Kidney capillary endothelial cell (primary cell): ENCODE data around the gene CXorf49.
"Not testable (repeated sequence)": the region's sequence is repeated elsewhere in the genome, so short reads cannot be mapped to it uniquely, and the experiment has no call there.

ENCODE experiments used
- DNase-seq: peaks from one replicate; pipeline ENCODE4 v3.0.0-alpha.2; 2018; ENCODE audit warnings: low spot score

CXorf49 gene

DNA sequence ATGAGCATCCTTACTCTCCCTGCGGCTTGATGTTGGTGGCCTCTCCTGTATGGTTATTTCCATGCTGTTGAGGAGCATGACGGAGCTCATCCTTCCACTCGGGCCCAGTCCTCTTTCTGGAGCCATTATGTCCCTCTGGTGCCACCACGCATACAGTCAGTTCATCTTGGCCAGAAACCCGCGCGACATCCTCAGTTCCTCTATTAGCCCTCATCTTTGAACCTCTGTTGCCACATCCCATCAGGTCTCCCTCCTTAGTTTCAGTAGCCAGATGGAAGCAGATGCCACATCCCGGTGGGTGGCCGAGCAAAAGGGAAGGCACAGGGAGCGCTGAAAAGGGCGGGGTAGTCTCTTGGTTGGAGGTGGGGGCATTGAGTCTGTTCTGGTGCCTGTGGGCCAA is 46.1 kb downstream of the CXorf49 start:
- DNase-seq, result no peak

- DNase-seq, result no peak
These were observed 46.9 kb downstream of the CXorf49 start for GRCh38 chrX:71671043-71671780.

GRCh38 chrX:71669947-71670346 is 48.1 kb downstream of the CXorf49 start:
- DNase-seq, result not testable (repeated sequence)

- DNase-seq, result no peak
These were observed 48.6 kb downstream of the CXorf49 start for GRCh38 chrX:71669492-71669891.

- DNase-seq, result no peak
These were observed 49.9 kb downstream of the CXorf49 start for GRCh38 chrX:71668248-71668595.

DNA sequence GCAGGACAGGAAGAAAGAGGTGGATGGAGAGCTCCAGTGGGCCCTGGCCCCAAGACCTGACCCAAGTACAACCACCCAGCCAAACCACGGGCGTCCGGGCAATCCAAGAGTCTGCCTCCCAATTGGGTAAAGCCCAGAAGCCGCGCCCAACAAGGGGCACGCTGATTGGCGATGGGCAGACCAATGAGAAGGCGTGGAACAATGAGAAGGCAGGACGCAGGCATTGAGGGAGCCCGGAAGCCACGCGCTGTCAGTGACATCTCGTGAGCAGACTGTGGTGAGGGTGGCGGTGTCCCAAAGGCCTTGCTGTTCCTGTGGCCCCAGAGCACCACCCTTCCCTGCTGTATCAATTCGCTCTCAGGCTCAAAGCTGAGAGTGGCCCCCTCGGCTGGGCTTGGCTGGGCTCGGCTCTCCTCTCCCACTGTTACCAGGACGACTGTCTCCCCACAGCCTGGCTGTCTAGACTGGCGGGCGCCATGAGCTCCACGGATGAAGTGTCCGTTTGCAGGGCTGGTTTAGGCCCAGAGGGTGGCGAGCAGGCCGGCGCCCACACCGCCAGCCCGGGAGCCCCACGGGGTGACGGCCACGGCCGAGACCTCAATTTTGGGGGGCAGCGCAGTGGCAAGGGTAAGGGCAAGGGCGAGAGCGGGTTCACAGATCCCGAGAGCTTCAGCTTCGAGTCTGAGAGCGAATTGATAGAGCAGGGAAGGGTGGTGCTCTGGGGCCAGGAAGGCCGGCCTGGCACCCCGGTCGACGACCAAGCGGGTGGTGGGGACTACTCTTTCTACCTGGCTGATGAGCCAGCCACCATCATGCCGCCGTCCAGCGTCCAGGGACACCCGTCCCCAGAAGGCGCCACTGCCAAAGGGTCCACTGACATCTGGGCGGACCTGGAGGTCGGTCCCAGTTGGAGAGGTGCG is 50.5 kb downstream of the CXorf49 start, which contains the start of gene LOC101059915:
TSS of gene LOC101059915 (plus strand) at position 219 of the 920 bp plus-strand sequence.
- DNase-seq, result no peak

GRCh38 chrX:71666240-71667223 is 51.6 kb downstream of the CXorf49 start:
- DNase-seq, result no peak

DNA sequence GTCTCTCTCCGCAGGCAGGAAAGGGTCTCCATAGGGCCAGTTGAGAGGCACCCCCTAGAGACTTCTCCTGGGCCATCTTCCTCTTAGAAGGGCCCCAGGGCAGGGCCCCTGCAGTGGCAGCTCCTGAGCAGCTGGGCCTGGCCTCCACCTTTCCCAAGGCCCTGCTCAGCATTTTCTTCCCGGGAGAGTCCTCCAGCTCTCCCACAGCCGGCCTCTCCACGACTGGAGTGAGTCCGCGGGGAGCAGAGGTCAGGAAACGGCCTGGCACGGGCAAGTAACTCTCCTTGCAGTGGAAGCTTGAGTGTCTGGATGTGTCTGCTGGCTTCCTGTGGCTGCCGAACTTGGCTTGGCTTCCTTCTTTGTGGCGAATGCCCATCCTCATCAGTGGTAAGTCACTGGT is 52.3 kb downstream of the CXorf49 start:
- no peak for DNase-seq

- DNase-seq, result no peak
These were observed 53.1 kb downstream of the CXorf49 start for GRCh38 chrX:71664889-71665491.
